HG02973 (cell line): ENCODE measurements around the gene AHDC1.
"Not testable (repeated sequence)": the region's sequence is repeated elsewhere in the genome, so short reads cannot be mapped to it uniquely, and the experiment has no call there.

ENCODE experiments used
- ATAC-seq: cut with Tn5 transposase; IDR thresholded peaks from one replicate; pipeline ENCODE4 v1.9.1; 2021; ENCODE audit warnings: moderate library complexity; ENCODE audit not compliant: unreplicated experiment

The AHDC1 gene

DNA sequence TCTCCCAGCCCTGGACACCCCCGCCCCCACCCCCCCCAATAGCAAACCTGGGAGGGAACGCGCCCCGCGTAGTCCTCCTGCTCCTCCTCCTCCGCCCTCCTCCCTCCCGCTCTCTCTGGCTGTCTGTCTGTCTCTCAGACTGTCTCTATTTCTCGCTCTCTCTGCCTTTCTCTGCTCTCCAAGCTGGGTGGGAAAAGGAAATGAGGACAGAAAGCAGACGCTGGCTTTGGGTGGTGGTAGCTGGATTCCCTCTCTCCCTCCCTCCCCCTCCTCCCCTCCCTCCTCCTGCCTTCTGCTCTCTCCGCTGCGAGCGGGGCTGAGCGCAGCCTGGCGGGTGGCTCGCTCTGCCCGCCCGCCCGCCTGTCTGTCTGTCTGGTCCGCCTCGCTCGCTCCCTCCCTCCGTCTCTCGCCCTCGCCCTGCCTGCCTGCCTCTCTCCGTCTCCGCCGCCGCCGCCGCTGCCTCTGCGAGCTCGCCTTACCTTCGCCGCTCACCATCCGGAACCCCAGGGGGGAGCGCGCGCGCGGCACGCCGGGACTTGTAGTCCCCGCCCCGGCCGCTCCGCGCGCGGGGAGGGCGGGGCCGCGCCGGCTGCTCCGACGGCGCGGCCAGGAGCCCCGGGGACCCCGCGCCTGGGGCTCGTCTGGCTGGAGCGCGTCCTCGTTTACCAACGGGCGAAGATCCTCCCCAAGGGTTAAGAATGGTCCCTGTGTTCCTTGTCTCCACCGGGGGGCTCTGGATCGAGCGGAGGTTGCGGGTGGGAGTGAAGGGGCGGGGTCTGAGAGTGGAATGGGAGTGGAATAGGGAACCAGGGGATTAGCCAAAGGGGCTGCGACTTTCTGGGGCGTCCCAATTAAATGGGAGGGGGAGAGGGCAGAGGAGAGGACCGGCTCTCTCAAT, at the start of gene AHDC1:
TSS of gene AHDC1 (minus strand) at position 464 of the 898 bp plus-strand sequence. CDS start 52,029 bp downstream, outside the sequence.
- ATAC-seq, result peak; percentile 49

DNA sequence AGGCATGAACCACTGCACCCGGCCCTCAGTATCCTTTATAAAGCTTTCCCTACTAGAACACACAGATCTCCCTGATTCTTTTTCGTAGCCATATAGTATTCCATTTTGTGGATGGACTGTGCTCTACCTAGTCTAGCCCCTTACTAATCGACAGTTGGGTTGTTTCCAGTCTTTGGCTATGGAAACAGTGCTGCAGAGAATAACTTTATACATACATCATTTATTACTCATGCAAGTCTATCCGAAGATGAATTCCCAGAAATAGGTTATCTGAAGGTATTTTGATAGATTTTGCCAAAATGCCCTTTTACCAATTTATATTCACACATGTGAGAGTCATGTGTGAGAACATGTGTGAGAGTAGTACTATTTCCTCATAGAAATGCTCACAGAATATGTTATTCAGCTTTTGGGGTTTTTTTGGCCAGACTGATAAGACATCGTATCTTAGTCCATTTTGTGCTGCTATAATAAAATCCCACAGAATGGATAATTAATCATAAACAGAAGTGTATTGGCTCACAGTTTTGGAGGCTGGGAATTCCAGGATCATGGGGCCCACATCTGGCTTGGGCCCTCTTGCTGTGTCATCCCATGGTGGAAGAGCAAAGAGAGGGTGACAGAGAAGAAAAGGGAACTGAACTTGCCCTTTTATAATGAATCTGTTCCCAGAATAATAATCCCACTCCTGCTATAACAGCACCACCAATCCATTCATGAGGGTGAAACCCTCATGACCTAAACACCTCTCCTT, 48.3 kb upstream of the AHDC1 start:
- no peak for ATAC-seq

DNA sequence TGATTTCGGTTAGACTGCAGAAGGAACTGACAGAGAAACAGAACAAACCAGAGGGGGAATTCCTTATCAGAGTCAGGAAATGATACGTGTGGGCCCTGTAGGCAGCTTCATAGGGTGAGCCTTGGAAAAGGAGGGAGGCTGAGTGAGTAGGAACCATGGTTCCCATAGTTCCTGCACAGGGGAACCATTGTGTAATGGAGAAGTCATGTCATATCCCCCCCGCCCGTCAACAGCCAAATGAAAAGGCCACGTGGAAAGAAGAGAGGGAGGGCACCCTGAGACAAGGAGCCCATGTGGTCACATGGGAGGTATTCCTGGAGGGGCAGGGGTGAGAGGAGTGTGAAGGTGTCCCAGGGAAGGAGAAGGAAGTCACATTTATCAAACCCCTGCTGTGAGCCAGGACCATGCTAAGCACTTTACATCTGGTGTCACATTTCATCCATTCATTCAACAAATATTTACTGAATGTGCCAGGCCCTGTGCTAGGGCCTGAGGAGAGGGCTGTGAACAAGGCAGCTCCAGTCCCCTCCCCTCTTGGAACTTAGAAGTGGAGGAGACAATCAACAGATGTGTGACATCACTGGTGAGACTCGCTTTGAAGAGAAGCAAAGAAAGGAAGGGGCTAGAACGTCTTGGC, 46.7 kb upstream of the AHDC1 start:
- no peak for ATAC-seq

DNA sequence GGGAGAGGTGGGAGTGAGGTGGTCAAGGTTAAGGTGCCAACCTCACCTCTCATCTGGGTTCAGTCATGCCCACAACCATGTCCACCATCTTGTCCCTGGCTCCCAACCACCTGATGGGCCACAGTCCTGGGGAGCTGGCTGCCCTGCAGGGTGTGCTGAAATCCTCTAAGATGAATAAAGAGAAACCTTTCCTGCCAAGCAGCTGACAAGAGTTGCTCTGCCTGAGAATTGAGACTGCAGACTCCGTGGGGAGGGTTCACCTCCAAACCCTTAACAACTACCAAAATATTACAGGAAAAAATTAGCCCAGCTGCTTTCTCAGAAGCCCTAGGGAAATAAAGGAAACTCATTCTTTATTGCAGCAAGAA, 46.2 kb upstream of the AHDC1 start:
- ATAC-seq, result no peak

DNA sequence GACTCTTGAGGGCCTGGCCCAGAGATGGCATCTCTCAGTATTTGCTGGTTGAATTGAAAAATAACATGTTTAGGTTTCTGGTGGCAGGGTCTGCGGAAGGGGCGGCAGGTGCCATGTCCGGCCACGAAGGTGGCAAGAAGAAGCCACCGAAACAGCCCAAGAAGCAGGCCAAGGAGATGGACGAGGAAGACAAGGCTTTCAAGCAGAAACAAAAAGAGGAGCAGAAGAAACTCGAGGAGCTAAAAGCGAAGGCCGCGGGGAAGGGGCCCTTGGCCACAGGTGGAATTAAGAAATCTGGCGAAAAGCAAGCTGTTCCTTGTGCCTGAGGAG, 45.3 kb upstream of the AHDC1 start:
- no peak for ATAC-seq

DNA sequence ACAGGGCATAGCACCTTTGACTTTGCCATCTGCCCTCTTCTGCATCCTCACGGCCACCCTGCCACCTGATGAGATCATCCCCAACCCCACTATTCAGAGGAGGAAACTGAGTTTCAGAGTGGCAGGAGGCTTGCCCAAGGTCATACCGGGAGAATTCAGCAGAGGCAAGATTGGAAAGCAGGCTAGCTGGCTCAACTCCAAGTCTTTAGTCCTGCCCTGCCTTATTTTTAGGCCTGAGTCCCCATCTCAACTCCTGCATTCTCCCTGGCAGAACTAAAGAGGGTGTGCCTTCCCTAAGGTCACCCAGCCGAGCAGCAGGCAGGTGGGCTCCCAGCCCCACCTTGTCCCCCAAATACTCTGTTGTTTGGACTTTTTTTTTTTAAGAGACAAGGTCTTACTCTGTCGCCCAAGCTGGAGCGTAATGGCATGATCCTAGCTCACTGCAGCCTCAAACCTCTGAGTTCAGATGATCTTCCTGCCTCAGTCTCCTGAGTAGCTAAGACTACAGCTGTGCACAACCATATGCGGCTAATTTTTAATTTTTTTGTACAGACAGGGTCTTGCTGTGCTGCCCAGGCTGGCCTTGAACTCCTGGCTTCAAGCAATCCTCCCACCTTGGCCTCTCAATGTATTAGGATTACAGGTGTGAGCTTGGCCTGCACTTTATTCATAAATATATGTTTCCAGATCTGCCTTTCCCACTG, 44.8 kb upstream of the AHDC1 start:
- no peak for ATAC-seq

- ATAC-seq, result no peak
These were observed 43.4 kb upstream of the AHDC1 start for GRCh38 chr1:27647328-27647727.

GRCh38 chr1:27646676-27647075, 42.7 kb upstream of the AHDC1 start:
- no peak for ATAC-seq

DNA sequence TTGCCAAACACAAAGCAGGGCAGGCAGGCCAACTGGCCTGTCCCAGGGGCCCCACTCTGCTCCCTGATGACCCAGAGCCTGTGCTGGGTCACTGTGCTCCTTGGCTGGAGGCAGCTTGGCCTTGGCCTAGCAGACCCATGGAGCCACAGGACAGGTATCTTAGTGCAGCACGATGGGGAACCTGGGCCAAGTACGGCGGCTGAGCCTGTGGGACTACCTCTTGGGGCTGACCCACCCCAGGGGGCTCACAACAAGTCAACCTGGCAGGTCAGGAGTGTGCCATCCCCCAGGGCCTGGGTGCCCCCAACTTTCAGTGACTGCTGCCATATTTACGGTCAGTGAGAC, 41.1 kb upstream of the AHDC1 start:
- no peak for ATAC-seq

GRCh38 chr1:27644369-27645070, 40.6 kb upstream of the AHDC1 start:
- ATAC-seq, result no peak

DNA sequence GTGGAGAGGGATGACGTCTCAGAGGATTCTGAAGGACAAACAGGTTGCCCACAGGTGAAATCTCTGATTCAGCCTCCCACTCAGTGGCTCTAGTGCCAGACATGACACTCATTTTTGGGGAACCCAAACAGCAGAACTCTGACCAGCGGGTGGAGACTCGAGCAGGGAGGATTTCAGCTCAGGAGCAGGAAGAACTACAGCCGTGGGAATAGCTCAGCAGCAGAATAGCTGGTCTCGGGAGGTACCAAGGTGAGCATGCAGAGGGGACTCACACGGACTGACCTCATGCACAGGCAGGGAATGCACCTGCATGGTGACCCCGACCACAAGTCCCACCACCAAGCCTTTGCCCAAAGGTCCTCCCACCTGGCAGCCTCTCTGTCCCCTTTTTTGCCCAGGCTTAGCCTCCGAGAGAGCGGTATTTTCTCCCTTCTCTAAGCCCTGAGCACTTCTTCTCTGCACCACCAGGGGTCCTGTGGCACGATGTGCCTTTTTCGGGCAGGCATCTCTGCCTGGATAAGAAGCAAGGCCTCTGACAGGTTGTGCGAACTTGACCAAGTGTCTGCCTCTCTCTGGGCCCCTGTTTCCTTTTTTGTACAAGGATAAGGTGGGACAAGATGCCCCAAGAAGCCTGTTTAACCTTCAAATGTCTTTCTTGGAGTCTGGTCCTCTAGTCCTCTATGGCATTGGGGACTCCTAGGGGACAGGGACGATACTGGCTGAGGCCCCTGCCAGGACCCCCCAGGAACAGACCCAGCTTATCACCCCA, 39.8 kb upstream of the AHDC1 start:
- peak; percentile 56 for ATAC-seq

DNA sequence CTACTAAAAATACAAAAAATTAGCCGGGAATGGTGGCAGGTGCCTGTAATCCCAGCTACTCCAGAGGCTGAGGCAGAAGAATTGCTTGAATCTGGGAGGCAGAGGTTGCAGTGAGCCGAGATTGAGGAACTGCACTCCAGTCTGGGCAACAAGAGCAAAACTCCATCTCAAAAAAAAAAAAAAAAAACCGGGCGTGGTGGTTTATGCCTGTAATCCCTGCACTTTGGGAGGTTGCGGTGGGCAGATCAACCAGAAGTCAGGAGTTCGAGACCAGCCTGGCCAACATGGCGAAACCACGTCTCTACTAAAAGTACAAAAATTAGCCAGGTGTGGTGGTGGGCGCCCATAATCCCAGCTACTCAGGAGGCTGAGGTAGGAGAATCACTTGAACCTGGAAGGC, 36.6 kb upstream of the AHDC1 start:
- ATAC-seq, result not testable (repeated sequence)

DNA sequence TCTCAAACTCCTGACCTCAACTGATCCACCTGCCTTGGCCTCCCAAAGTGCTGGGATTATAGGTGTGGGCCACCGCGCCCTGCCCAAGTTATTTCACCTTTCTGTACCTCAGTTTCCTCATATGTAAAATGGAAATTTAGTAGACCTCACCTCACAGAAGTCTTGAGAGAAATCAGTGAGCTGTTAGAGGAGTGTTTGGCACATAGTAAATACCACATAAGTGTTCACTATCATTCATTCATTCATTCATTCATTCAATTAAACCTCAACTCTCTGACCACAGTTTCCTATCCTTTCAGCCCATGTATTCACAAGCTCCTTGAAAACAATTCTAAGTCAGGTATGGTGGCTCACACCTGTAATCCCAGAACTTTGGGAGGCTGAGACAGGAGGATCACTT, 34.9 kb upstream of the AHDC1 start:
- no peak for ATAC-seq

DNA sequence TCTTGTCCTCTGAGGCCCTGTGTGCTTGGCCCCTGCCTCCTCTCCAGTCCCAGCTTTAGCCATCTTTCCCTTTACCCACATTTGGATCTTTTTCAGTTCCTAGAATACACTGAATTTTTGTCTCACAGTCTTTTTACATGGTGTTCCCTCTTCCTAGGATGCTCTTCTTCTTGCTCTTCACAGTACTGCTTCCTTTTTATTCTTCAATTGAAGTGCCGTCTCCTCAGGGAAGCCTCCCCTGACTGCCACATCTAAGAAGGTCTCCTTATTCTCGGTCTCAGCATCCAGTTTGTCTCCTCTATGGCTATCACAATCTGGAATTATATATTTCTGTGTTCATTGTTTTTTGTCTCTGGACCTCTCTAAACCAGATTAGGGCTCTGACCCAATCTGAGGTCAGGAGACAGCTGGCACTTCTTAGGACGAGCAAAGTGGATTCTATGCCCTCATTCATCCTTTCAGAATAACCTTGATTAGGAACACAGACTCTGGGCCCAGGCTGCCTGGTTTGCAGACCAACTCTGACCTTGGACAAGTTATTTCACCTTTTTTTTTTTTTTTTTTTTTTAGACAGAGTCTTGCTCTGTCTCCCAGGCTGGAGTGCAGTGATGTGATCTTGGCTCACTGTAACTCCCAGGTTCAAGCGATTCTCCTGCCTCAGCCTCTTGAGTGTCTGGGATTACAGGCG, 34.2 kb upstream of the AHDC1 start:
- ATAC-seq, result no peak

- ATAC-seq, result no peak
These were observed 31.6 kb upstream of the AHDC1 start for GRCh38 chr1:27635396-27636142.

GRCh38 chr1:27634985-27635367, 31.0 kb upstream of the AHDC1 start, which contains the start of gene FGR:
FGR (minus strand) TSS chr1:27635185; CDS start chr1:27623916, 11,269 bp downstream.
- no peak for ATAC-seq

- no peak for ATAC-seq
These were observed 30.4 kb upstream of the AHDC1 start for GRCh38 chr1:27634177-27634984.
